ENCODE results near the gene SYNE4. TPM values are rescaled to one million over a fixed set of nuclear protein-coding genes. Genes with fewer than 3 reads are reported as not detected.
A peak's percentile ranks its signal among the peaks of the same experiment; 100 is the strongest.

Gene SYNE4
- total RNA-seq (2022): 19.7 and 23.5 TPM in 2 replicates
- percentile 53 among the genes with signal in this experiment for Bru-seq, nascent RNA
- BruChase-seq, experiment 1, labeled RNA remaining after a 6-hour chase: percentile 56 among the genes with signal in this experiment
- BruChase-seq, experiment 2, labeled RNA remaining after a 2-hour chase: percentile 55 among the genes with signal in this experiment
- long read RNA-seq, transcript SYNE4-201 (8 exons, 1,365 nt): major isoform, 5 of 36 reads
- long read RNA-seq, partial matches to known transcripts: 5 of 36 reads
- long read RNA-seq, other reads (novel, unspliced or antisense): 24 of 36 reads

GRCh38 chr19:36008336-36008978, at the start of gene SYNE4:
Gene SYNE4 (minus strand): TSS chr19:36008813. CDS start chr19:36008681, 132 bp downstream.
- H3K36me3 Mint-ChIP-seq (ENCODE audit: insufficient read depth, unreplicated experiment): peaks cover 45% of the 10 kb centered on the region
- intact Hi-C loops (cut with micrococcal nuclease; ENCODE audit: unreplicated experiment): no loop called here
- BruUV-seq (replicated peaks): no TSS peak
- H3K27ac Mint-ChIP-seq (ENCODE audit: unreplicated experiment): peak within 1 kb of the TSS; percentile 81
- no peaks in the 10 kb centered on the region for H3K9me3 Mint-ChIP-seq (ENCODE audit: low read depth, unreplicated experiment)
- CTCF ChIA-PET: interaction anchor here (0.7 to 0.9 kb wide), 2 partner anchors 13 to 46 kb away, joined by 3 read pairs; partner anchors contain the start of gene THAP8
- peak; percentile 82 for DNase-seq
- H3K4me1 Mint-ChIP-seq (ENCODE audit: low read depth, unreplicated experiment): peaks cover 23% of the 10 kb centered on the region
- TF ChIP-seq CTCF (IDR thresholded peaks at IDR 0.05; ENCODE audit: unreplicated experiment): no peak
- peak within 1 kb of the TSS; percentile 85 for H3K4me3 Mint-ChIP-seq (ENCODE audit: low read depth, unreplicated experiment)
- no peaks in the 10 kb centered on the region for H3K27me3 Mint-ChIP-seq (ENCODE audit: unreplicated experiment)

- Mint-ChIP-seq H3K4me1 (ENCODE audit: low read depth, unreplicated experiment) (peaks cover 28% of the 10 kb centered on the region), H3K9me3 (ENCODE audit: low read depth, unreplicated experiment) (no peaks in the 10 kb centered on the region), H3K27ac (ENCODE audit: unreplicated experiment) (peak within 1 kb of the TSS; percentile 40), H3K4me3 (ENCODE audit: low read depth, unreplicated experiment) (peak within 1 kb of the TSS; percentile 77), H3K27me3 (ENCODE audit: unreplicated experiment) (no peaks in the 10 kb centered on the region), H3K36me3 (ENCODE audit: insufficient read depth, unreplicated experiment) (peaks cover 39% of the 10 kb centered on the region)
- peak; percentile 98 for DNase-seq
- no peak for TF ChIP-seq CTCF (IDR thresholded peaks at IDR 0.05; ENCODE audit: unreplicated experiment)
- no TSS peak for BruUV-seq (replicated peaks)
- CTCF ChIA-PET: interaction anchor here (0.7 to 1.0 kb wide), 5 partner anchors 41 to 1823 kb away, joined by 3 to 7 read pairs (median 3); partner anchors contain the start of genes ALKBH6 and SYNE4
- intact Hi-C loops (cut with micrococcal nuclease; ENCODE audit: unreplicated experiment): loop anchor here (5.0 kb wide), 1 partner anchor 43 kb away; the partner anchor contains the start of gene ALKBH6
Observed at GRCh38 chr19:36054733-36055686, 46.4 kb upstream of the SYNE4 start, which contains the start of gene WDR62. Gene WDR62 (plus strand): TSS chr19:36054897. CDS start chr19:36054972, 75 bp downstream.

- H3K36me3 Mint-ChIP-seq (ENCODE audit: insufficient read depth, unreplicated experiment): peaks cover 37% of the 10 kb centered on the region
- H3K27ac Mint-ChIP-seq (ENCODE audit: unreplicated experiment): peak within 1 kb of the TSS; percentile 40
- BruUV-seq (replicated peaks): no TSS peak
- H3K9me3 Mint-ChIP-seq (ENCODE audit: low read depth, unreplicated experiment): no peaks in the 10 kb centered on the region
- peak; percentile 36 for TF ChIP-seq CTCF (IDR thresholded peaks at IDR 0.05; ENCODE audit: unreplicated experiment)
- intact Hi-C loops (cut with micrococcal nuclease; ENCODE audit: unreplicated experiment): loop anchor here (5.0 kb wide), 1 partner anchor 42 kb away; the partner anchor contains the start of gene ALKBH6
- H3K4me1 Mint-ChIP-seq (ENCODE audit: low read depth, unreplicated experiment): peaks cover 28% of the 10 kb centered on the region
- no peaks in the 10 kb centered on the region for H3K27me3 Mint-ChIP-seq (ENCODE audit: unreplicated experiment)
- H3K4me3 Mint-ChIP-seq (ENCODE audit: low read depth, unreplicated experiment): peak within 1 kb of the TSS; percentile 77
- DNase-seq: peak; percentile 99
- CTCF ChIA-PET: interaction anchor here (0.6 to 1.3 kb wide), 6 partner anchors 40 to 1892 kb away, joined by 3 to 7 read pairs (median 4); partner anchors contain the start of genes ALKBH6, POLR2I, SYNE4 and TBCB
Observed at GRCh38 chr19:36054119-36054732, 45.6 kb upstream of the SYNE4 start, which contains the start of gene THAP8. Gene THAP8 (minus strand): TSS chr19:36054285. CDS start chr19:36054217, 68 bp downstream.
